H1 (cell line): ENCODE measurements around the gene FXYD5. TPM values are rescaled to one million over a fixed set of nuclear protein-coding genes. Genes with fewer than 3 reads are reported as not detected.
A peak's percentile ranks its signal among the peaks of the same experiment; 100 is the strongest.

Source experiments
- ASH2L ChIP-seq: fragments of 200-600, 300-600 bp; sonication (generic); IDR thresholded peaks from one replicate; pipeline ENCODE4 v1.7.1; 2017; ENCODE audit warnings: low read length
- BCL11A ChIP-seq, 2 experiments: IDR thresholded peaks; one replicate each; pipeline ENCODE4 v1.6.1; 2011; ENCODE audit warnings: low read depth in 2 of 2, low read length in 2 of 2, mild to moderate bottlenecking in 2 of 2
- CBX5 ChIP-seq: fragments of 300-800, 300-1000 bp; sonication (generic); IDR thresholded peaks from 2 replicates; pipeline ENCODE4 v1.7.1; 2016; ENCODE audit warnings: antibody characterized with exemption, low read length, low read depth
- SIX5 ChIP-seq: IDR thresholded peaks from 2 replicates; pipeline ENCODE4 v1.6.1; 2011; ENCODE audit warnings: mild to moderate bottlenecking, low read depth, low read length
- TAF1 ChIP-seq: IDR thresholded peaks from 2 replicates; pipeline ENCODE4 v1.6.1; 2011; ENCODE audit warnings: mild to moderate bottlenecking, low read depth, low read length
- TCF12 ChIP-seq: IDR thresholded peaks from 2 replicates; pipeline ENCODE4 v1.6.1; 2011; ENCODE audit warnings: low read depth, mild to moderate bottlenecking, low read length
- polyA plus RNA-seq, 7 experiments: library from polyadenylated mRNA; depleted of rRNA in 3 of 7; stranded (reverse) in 5 of 7; unstranded in 2 of 7; fragments of >200 nt in 5 of 7; fragments of 200-250 nt in 2 of 7; gene quantifications; 1 replicate in 5 of 7; 2 replicates in 1 of 7; 4 replicates in 1 of 7; pipeline versions ENCODE4 v1.2.1 to v1.2.3, GENCODE V29; 2011 to 2013; ENCODE audit warnings: missing spikeins in 2 of 7, mixed read lengths in 2 of 7
- total RNA-seq: library from RNA; stranded (reverse); fragmentation: NEBNext Ultra II Directional; extraction: Animal tissue kit (Norgen Biotek cat#: 25700); gene quantifications from 2 replicates; pipeline ENCODE4 v1.2.1, GENCODE V29; 2021
- TF ChIP-seq, protein P1 (sequence below): IDR thresholded peaks from 2 replicates; pipeline ENCODE4 v1.6.1; 2012; ENCODE audit warnings: low read length, inconsistent platforms
- TF ChIP-seq, protein P2 (sequence below): fragments of 300-600 bp; sonication (generic); IDR thresholded peaks from 2 replicates; pipeline ENCODE4 v1.7.1; 2012; ENCODE audit warnings: low read length, moderate library complexity, mild to moderate bottlenecking, inconsistent platforms; ENCODE audit not compliant: insufficient replicate concordance

FXYD5 gene
- total and polyA plus RNA-seq, 2 of the 8 experiments (the other 6 are each of a cell fraction or from before 2014, with no cell fraction given) = 99.0 to 191 TPM

DNA sequence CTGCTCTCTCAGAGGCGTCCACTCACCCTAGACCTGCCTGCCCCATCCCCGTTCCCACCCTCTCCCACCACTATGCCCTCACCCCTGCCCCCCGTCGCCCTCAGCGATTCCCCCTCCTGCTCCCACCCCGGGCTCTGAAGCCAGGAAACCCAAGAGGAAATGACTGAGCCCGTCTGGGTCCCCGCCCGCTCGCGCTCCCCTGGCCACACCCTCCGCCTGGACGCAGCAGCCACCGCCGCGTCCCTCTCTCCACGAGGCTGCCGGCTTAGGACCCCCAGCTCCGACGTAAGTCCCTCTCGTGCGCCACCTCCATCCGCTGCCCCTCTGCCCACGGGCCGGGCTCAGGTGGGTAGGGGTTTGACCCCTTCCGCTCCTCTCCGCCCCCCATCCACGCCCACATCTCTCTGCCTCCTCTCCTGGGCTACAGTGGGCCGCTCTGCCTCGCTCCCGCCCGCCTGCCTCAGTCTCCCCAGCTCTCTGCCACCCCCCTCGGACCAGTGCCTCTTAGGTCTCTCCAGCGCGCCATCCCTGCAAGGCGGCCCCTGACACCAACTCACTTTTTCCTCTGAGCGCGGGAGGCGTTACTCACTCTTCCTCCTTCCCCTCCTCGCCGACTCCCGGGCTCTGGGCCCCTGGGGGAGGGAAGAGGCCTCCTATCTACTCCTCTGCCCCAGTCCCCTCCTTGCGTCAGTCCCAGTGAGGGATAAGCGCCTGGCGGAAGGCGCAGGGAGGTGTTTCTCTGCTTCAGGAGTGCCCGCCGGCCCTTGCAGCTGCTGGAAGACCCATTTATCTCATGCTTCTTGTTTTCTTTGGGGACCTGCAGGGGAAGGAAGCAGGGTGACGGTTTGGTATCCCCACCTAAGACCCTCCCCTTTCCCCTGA lies at the start of gene FXYD5 (continued):
- TF ChIP-seq, protein P1, sequence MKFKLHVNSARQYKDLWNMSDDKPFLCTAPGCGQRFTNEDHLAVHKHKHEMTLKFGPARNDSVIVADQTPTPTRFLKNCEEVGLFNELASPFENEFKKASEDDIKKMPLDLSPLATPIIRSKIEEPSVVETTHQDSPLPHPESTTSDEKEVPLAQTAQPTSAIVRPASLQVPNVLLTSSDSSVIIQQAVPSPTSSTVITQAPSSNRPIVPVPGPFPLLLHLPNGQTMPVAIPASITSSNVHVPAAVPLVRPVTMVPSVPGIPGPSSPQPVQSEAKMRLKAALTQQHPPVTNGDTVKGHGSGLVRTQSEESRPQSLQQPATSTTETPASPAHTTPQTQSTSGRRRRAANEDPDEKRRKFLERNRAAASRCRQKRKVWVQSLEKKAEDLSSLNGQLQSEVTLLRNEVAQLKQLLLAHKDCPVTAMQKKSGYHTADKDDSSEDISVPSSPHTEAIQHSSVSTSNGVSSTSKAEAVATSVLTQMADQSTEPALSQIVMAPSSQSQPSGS = no peak
- TF ChIP-seq CBX5 (no peak), BCL11A (IDR thresholded peaks at IDR 0.05; ENCODE audit: low read depth in 2 of 2, low read length in 2 of 2) (no peak), TCF12 (no peak), SIX5 (no peak), TAF1 (peak; percentile 12; the same call in 1 of the 2 replicates), ASH2L (no peak)
- TF ChIP-seq, protein P2, sequence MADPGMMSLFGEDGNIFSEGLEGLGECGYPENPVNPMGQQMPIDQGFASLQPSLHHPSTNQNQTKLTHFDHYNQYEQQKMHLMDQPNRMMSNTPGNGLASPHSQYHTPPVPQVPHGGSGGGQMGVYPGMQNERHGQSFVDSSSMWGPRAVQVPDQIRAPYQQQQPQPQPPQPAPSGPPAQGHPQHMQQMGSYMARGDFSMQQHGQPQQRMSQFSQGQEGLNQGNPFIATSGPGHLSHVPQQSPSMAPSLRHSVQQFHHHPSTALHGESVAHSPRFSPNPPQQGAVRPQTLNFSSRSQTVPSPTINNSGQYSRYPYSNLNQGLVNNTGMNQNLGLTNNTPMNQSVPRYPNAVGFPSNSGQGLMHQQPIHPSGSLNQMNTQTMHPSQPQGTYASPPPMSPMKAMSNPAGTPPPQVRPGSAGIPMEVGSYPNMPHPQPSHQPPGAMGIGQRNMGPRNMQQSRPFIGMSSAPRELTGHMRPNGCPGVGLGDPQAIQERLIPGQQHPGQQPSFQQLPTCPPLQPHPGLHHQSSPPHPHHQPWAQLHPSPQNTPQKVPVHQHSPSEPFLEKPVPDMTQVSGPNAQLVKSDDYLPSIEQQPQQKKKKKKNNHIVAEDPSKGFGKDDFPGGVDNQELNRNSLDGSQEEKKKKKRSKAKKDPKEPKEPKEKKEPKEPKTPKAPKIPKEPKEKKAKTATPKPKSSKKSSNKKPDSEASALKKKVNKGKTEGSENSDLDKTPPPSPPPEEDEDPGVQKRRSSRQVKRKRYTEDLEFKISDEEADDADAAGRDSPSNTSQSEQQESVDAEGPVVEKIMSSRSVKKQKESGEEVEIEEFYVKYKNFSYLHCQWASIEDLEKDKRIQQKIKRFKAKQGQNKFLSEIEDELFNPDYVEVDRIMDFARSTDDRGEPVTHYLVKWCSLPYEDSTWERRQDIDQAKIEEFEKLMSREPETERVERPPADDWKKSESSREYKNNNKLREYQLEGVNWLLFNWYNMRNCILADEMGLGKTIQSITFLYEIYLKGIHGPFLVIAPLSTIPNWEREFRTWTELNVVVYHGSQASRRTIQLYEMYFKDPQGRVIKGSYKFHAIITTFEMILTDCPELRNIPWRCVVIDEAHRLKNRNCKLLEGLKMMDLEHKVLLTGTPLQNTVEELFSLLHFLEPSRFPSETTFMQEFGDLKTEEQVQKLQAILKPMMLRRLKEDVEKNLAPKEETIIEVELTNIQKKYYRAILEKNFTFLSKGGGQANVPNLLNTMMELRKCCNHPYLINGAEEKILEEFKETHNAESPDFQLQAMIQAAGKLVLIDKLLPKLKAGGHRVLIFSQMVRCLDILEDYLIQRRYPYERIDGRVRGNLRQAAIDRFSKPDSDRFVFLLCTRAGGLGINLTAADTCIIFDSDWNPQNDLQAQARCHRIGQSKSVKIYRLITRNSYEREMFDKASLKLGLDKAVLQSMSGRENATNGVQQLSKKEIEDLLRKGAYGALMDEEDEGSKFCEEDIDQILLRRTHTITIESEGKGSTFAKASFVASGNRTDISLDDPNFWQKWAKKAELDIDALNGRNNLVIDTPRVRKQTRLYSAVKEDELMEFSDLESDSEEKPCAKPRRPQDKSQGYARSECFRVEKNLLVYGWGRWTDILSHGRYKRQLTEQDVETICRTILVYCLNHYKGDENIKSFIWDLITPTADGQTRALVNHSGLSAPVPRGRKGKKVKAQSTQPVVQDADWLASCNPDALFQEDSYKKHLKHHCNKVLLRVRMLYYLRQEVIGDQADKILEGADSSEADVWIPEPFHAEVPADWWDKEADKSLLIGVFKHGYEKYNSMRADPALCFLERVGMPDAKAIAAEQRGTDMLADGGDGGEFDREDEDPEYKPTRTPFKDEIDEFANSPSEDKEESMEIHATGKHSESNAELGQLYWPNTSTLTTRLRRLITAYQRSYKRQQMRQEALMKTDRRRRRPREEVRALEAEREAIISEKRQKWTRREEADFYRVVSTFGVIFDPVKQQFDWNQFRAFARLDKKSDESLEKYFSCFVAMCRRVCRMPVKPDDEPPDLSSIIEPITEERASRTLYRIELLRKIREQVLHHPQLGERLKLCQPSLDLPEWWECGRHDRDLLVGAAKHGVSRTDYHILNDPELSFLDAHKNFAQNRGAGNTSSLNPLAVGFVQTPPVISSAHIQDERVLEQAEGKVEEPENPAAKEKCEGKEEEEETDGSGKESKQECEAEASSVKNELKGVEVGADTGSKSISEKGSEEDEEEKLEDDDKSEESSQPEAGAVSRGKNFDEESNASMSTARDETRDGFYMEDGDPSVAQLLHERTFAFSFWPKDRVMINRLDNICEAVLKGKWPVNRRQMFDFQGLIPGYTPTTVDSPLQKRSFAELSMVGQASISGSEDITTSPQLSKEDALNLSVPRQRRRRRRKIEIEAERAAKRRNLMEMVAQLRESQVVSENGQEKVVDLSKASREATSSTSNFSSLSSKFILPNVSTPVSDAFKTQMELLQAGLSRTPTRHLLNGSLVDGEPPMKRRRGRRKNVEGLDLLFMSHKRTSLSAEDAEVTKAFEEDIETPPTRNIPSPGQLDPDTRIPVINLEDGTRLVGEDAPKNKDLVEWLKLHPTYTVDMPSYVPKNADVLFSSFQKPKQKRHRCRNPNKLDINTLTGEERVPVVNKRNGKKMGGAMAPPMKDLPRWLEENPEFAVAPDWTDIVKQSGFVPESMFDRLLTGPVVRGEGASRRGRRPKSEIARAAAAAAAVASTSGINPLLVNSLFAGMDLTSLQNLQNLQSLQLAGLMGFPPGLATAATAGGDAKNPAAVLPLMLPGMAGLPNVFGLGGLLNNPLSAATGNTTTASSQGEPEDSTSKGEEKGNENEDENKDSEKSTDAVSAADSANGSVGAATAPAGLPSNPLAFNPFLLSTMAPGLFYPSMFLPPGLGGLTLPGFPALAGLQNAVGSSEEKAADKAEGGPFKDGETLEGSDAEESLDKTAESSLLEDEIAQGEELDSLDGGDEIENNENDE = no peak
